Endodermal cell (in vitro differentiated cells): ENCODE data around the gene ZNF282. TPM values are rescaled to one million over a fixed set of nuclear protein-coding genes. Genes with fewer than 3 reads are reported as not detected.

Experiments used
- DNase-seq: peaks from one replicate; pipeline ENCODE4 v3.0.0-alpha.2; 2017
- H3K27ac ChIP-seq: 2 replicates; pipeline ENCODE4 v1.5.1; 2013; ENCODE audit warnings: mild to moderate bottlenecking, low read depth, low read length, moderate library complexity
- H3K27me3 ChIP-seq: 2 replicates; pipeline ENCODE4 v1.6.1; 2013; ENCODE audit warnings: mild to moderate bottlenecking, low read length, moderate library complexity; ENCODE audit not compliant: insufficient read depth, control insufficient read depth, poor library complexity, severe bottlenecking
- H3K36me3 ChIP-seq: 2 replicates; pipeline ENCODE4 v1.7.0; 2013; ENCODE audit warnings: mild to moderate bottlenecking, low read length, moderate library complexity; ENCODE audit not compliant: control insufficient read depth, insufficient read depth
- H3K4me1 ChIP-seq: one replicate; pipeline ENCODE4 v1.7.0; 2013; ENCODE audit warnings: low read length; ENCODE audit not compliant: control insufficient read depth, insufficient read depth
- H3K4me3 ChIP-seq: 2 replicates; pipeline ENCODE4 v1.5.1; 2013; ENCODE audit warnings: mild to moderate bottlenecking, low read length, moderate library complexity
- H3K9ac ChIP-seq: 2 replicates; pipeline ENCODE4 v1.6.1; 2013; ENCODE audit warnings: mild to moderate bottlenecking, low read length, moderate library complexity; ENCODE audit not compliant: poor library complexity, severe bottlenecking; ENCODE audit errors: extremely low read depth
- H3K9me3 ChIP-seq: 2 replicates; pipeline ENCODE4 v1.6.1; 2013; ENCODE audit warnings: mild to moderate bottlenecking, low read length, moderate library complexity; ENCODE audit not compliant: control insufficient read depth
- H3K27ac Mint-ChIP-seq: 2 replicates; pipeline ENCODE4 v1.8.0; 2020; ENCODE audit warnings: mixed read lengths
- H3K27me3 Mint-ChIP-seq: 2 replicates; pipeline ENCODE4 v1.8.0; 2021; ENCODE audit warnings: mild to moderate bottlenecking, mixed read lengths; ENCODE audit not compliant: insufficient read depth
- H3K36me3 Mint-ChIP-seq: 2 replicates; pipeline ENCODE4 v1.8.0; 2020; ENCODE audit warnings: low read depth, mixed read lengths
- H3K4me1 Mint-ChIP-seq: 2 replicates; pipeline ENCODE4 v1.8.0; 2020; ENCODE audit warnings: mixed read lengths
- H3K4me3 Mint-ChIP-seq: 2 replicates; pipeline ENCODE4 v1.8.0; 2020; ENCODE audit warnings: mild to moderate bottlenecking, moderate library complexity, mixed read lengths
- H3K9me3 Mint-ChIP-seq: 2 replicates; pipeline ENCODE4 v1.8.0; 2020; ENCODE audit warnings: mild to moderate bottlenecking, mixed read lengths
- CTCF ChIP-seq: fragments of 200-600 bp; sonication (generic); conservative IDR thresholded peaks from 2 replicates; pipeline ENCODE4 v1.5.0; 2021; ENCODE audit warnings: antibody characterized with exemption, mild to moderate bottlenecking
- WGBS, 2 experiments: methylation state at CpG; one replicate each; pipeline versions ENCODE4 v1.1.5 to v1.1.7; 2013; ENCODE audit warnings: missing lambda C conversion rate in 2 of 2, mixed read lengths in 1 of 2; ENCODE audit not compliant: insufficient coverage in 1 of 2, insufficient read length in 1 of 2; 5-methylcytosine and 5-hydroxymethylcytosine counted together
- total RNA-seq, 2 donors: library from RNA; stranded (reverse); fragmentation: NEBNext Ultra II Directional in 1 of 2; extraction: Animal tissue kit (Norgen Biotek cat#: 25700) in 1 of 2; gene quantifications; 2 replicates in 1 of 2; 3 replicates in 1 of 2; pipeline ENCODE4 v1.2.1, GENCODE V29; 2021

Gene ZNF282
- total RNA-seq, 2 donors from 2014 or later: 28.8 to 29.8 TPM

- no peaks in the 10 kb centered on the region for H3K36me3 ChIP-seq
- H3K36me3 Mint-ChIP-seq: no peaks in the 10 kb centered on the region
- H3K9me3 Mint-ChIP-seq: no peaks in the 10 kb centered on the region
- peaks cover 4% of the 10 kb centered on the region for H3K27me3 Mint-ChIP-seq
- no peaks in the 10 kb centered on the region for H3K27me3 ChIP-seq
- TF ChIP-seq CTCF: no peak
- no peak overlapping the region for H3K9ac ChIP-seq
- peaks cover 2% of the 10 kb centered on the region for H3K4me1 Mint-ChIP-seq
- no peak overlapping the region for H3K27ac Mint-ChIP-seq
- H3K4me1 ChIP-seq: no peaks in the 10 kb centered on the region
- no peaks in the 10 kb centered on the region for H3K9me3 ChIP-seq
- no peak for DNase-seq
- no peak overlapping the region for H3K4me3 Mint-ChIP-seq
- no peak overlapping the region for H3K4me3 ChIP-seq
- no peak overlapping the region for H3K27ac ChIP-seq
- 90 to 100% methylated on average over 1 to 2 of the region's 2 CpGs for WGBS, 2 experiments
Observed at GRCh38 chr7:149188213-149188612, 7.1 kb upstream of the ZNF282 start.

- no peak for TF ChIP-seq CTCF
- no peaks in the 10 kb centered on the region for H3K36me3 Mint-ChIP-seq
- H3K9ac ChIP-seq: no peak overlapping the region
- H3K4me1 ChIP-seq: no peaks in the 10 kb centered on the region
- peaks cover 4% of the 10 kb centered on the region for H3K27me3 Mint-ChIP-seq
- no peak overlapping the region for H3K27ac Mint-ChIP-seq
- H3K9me3 ChIP-seq: no peaks in the 10 kb centered on the region
- 77 to 82% methylated on average over 5 to 10 of the region's 12 CpGs for WGBS, 2 experiments
- no peak overlapping the region for H3K4me3 ChIP-seq
- DNase-seq: no peak
- H3K27ac ChIP-seq: no peak overlapping the region
- no peaks in the 10 kb centered on the region for H3K36me3 ChIP-seq
- no peak overlapping the region for H3K4me3 Mint-ChIP-seq
- H3K9me3 Mint-ChIP-seq: no peaks in the 10 kb centered on the region
- H3K4me1 Mint-ChIP-seq: peaks cover 2% of the 10 kb centered on the region
- H3K27me3 ChIP-seq: no peaks in the 10 kb centered on the region
Observed at GRCh38 chr7:149188637-149189259, 6.6 kb upstream of the ZNF282 start.

- no peaks in the 10 kb centered on the region for H3K36me3 ChIP-seq
- WGBS, 2 experiments: 72 to 73% methylated on average over 4 to 5 of the region's 5 CpGs
- no peak overlapping the region for H3K27ac ChIP-seq
- H3K36me3 Mint-ChIP-seq: no peaks in the 10 kb centered on the region
- H3K4me1 ChIP-seq: peaks cover 3% of the 10 kb centered on the region
- peaks cover 6% of the 10 kb centered on the region for H3K4me1 Mint-ChIP-seq
- H3K27me3 ChIP-seq: no peaks in the 10 kb centered on the region
- no peak for DNase-seq
- no peaks in the 10 kb centered on the region for H3K9me3 ChIP-seq
- H3K27me3 Mint-ChIP-seq: peaks cover 4% of the 10 kb centered on the region
- H3K9me3 Mint-ChIP-seq: no peaks in the 10 kb centered on the region
- peak overlapping the region; percentile 56 for H3K4me3 Mint-ChIP-seq
- no peak overlapping the region for H3K4me3 ChIP-seq
- no peak overlapping the region for H3K9ac ChIP-seq
- no peak overlapping the region for H3K27ac Mint-ChIP-seq
- no peak for TF ChIP-seq CTCF
Observed at GRCh38 chr7:149191851-149192250, 3.5 kb upstream of the ZNF282 start.
